Measurements from ENCODE around the gene KIF27. TPM values are rescaled to one million over a fixed set of nuclear protein-coding genes. Genes with fewer than 3 reads are reported as not detected.

Gene KIF27
- total and polyA plus RNA-seq, 8 donors = 5.6 to 26.0 (median 19.3) TPM

GRCh38 chr9:83937861-83938455 is 16.7 kb upstream of the KIF27 start:
- Histone ChIP-seq H3K9me3 (no peaks in the 10 kb centered on the region), H3K36me3 (peaks cover 0 to 41% of the 10 kb centered on the region in 2 donors), H3K27ac (no peak overlapping the region), H3K4me3 (no peak overlapping the region), H3K27me3 (no peaks in the 10 kb centered on the region), H3K4me1 (peaks cover 9 to 32% of the 10 kb centered on the region in 2 donors)
- TF ChIP-seq CTCF (IDR thresholded peaks at IDR 0.05) = peak; percentile 65 to 72
- DNase-seq (peak in 2 of 4 donors; percentile 55 to 61), ATAC-seq (peak; percentile 67)
- intact Hi-C loops (cut with DNase I) = loop anchor here in 1 of 2 donors (5.0 kb wide), 1 partner anchor 324 kb away; no protein-coding TSS in a partner anchor

- no peak for ATAC-seq
- intact Hi-C loops (cut with DNase I) = loop anchor here in 1 of 2 donors (5.0 kb wide), 1 partner anchor 326 kb away; no protein-coding TSS in a partner anchor
These were observed 15.3 kb upstream of the KIF27 start for GRCh38 chr9:83936523-83936922.

GRCh38 chr9:83935276-83935935 is 14.2 kb upstream of the KIF27 start:
- DNase-seq = peak in 1 of 4 donors; percentile 19
- Histone ChIP-seq H3K27me3 (no peaks in the 10 kb centered on the region), H3K36me3 (peaks cover 0 to 19% of the 10 kb centered on the region in 2 donors), H3K4me3 (no peak overlapping the region), H3K4me1 (peaks cover 9 to 42% of the 10 kb centered on the region in 2 donors), H3K27ac (peak overlapping the region in 1 of 2 donors; percentile 66), H3K9me3 (no peaks in the 10 kb centered on the region)
- TF ChIP-seq CTCF (IDR thresholded peaks at IDR 0.05) = no peak
- ATAC-seq = peak; percentile 21
- intact Hi-C loops (cut with DNase I) = loop anchor here in 1 of 2 donors (5.0 kb wide), 1 partner anchor 327 kb away; no protein-coding TSS in a partner anchor

More at GRCh38 chr9:83936523-83936922, 15.3 kb upstream of the KIF27 start:
- no peak for TF ChIP-seq CTCF (IDR thresholded peaks at IDR 0.05)
- no peak for DNase-seq
- Histone ChIP-seq H3K27ac (no peak overlapping the region), H3K9me3 (no peaks in the 10 kb centered on the region), H3K4me3 (no peak overlapping the region), H3K27me3 (no peaks in the 10 kb centered on the region), H3K36me3 (peaks cover 0 to 30% of the 10 kb centered on the region in 2 donors), H3K4me1 (peaks cover 9 to 42% of the 10 kb centered on the region in 2 donors)

- intact Hi-C loops (cut with DNase I) = loop anchor here in 1 of 2 donors (5.0 kb wide), 1 partner anchor 328 kb away; no protein-coding TSS in a partner anchor
- Histone ChIP-seq H3K36me3 (peaks cover 0 to 12% of the 10 kb centered on the region in 2 donors), H3K9me3 (no peaks in the 10 kb centered on the region), H3K27me3 (no peaks in the 10 kb centered on the region), H3K27ac (peak overlapping the region in 1 of 2 donors; percentile 66), H3K4me3 (no peak overlapping the region), H3K4me1 (peaks cover 9 to 42% of the 10 kb centered on the region in 2 donors)
- ATAC-seq (peak; percentile 64), DNase-seq (no peak)
- TF ChIP-seq CTCF (IDR thresholded peaks at IDR 0.05) = no peak
These were observed 13.5 kb upstream of the KIF27 start for GRCh38 chr9:83934569-83935275.

All from left lung (tissue), 10 donors.